Hepatocyte (in vitro differentiated cells): ENCODE data around the gene LLGL2.

Experiments used
- EZH2 ChIP-seq: fragments of 200-600 bp; sonication (generic); IDR thresholded peaks from 2 replicates; pipeline ENCODE4 v1.6.1; 2016; ENCODE audit warnings: antibody characterized with exemption, mild to moderate bottlenecking, borderline replicate concordance
- TF ChIP-seq, protein P1 (sequence below): fragments of 200-600 bp; sonication (generic); IDR thresholded peaks from 2 replicates; pipeline ENCODE4 v1.5.1; 2016; ENCODE audit warnings: antibody characterized with exemption, mild to moderate bottlenecking; ENCODE audit not compliant: poor library complexity

DNA sequence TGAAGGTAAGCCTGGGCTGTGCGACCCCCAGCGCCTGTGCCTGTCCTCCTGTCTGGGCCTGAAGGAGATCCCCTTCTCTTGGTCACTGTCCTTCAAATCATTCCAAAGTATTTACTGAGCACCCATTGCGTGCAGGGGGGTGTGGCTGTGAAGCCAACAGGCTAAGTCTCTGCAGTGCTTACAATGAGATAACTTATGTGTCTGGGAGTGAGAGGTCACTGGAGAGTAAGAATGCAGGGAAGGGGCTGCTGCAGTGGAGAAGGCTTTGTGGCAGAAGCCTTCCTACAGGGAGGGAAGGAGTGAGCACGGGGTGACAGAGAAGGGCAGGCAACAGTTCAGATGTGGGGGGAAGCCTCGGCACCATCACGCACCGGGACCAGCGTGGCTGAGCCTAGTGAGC lies 96.6 kb downstream of the LLGL2 start:
- TF ChIP-seq, protein P1, sequence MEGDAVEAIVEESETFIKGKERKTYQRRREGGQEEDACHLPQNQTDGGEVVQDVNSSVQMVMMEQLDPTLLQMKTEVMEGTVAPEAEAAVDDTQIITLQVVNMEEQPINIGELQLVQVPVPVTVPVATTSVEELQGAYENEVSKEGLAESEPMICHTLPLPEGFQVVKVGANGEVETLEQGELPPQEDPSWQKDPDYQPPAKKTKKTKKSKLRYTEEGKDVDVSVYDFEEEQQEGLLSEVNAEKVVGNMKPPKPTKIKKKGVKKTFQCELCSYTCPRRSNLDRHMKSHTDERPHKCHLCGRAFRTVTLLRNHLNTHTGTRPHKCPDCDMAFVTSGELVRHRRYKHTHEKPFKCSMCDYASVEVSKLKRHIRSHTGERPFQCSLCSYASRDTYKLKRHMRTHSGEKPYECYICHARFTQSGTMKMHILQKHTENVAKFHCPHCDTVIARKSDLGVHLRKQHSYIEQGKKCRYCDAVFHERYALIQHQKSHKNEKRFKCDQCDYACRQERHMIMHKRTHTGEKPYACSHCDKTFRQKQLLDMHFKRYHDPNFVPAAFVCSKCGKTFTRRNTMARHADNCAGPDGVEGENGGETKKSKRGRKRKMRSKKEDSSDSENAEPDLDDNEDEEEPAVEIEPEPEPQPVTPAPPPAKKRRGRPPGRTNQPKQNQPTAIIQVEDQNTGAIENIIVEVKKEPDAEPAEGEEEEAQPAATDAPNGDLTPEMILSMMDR, result no peak
- no peak for TF ChIP-seq EZH2
